ENCODE data around the gene PREX1. TPM values are rescaled to one million over a fixed set of nuclear protein-coding genes. Genes with fewer than 3 reads are reported as not detected.

Gene PREX1
- total and polyA plus RNA-seq, 2 experiments from 2014 or later, result 2.4 to 10.3 TPM

GRCh38 chr20:48676125-48676524 lies 151.7 kb downstream of the PREX1 start:
- no peak overlapping the region for H3K27ac Mint-ChIP-seq
- H4K20me1 ChIP-seq (replicated peaks; ENCODE audit: insufficient read depth), result no peaks in the 10 kb centered on the region
- H3K79me2 ChIP-seq (replicated peaks; ENCODE audit: insufficient read depth), result no peaks in the 10 kb centered on the region
- TF ChIP-seq EZH2phosphoT487 (IDR thresholded peaks at IDR 0.05; ENCODE audit: unreplicated experiment) (no peak), CREB1 (CRISPR knock-in tag; IDR thresholded peaks at IDR 0.05; ENCODE audit: low read depth) (no peak), ZNF331 (CRISPR knock-in tag; IDR thresholded peaks at IDR 0.05; ENCODE audit: low read depth) (no peak), REST (IDR thresholded peaks at IDR 0.05; ENCODE audit: unreplicated experiment) (no peak), NANOG (IDR thresholded peaks at IDR 0.05; ENCODE audit: borderline replicate concordance) (no peak), CTCF (conservative IDR thresholded peaks at IDR 0.05; ENCODE audit: low read depth in 2 of 2) (no peak), EZH2 (IDR thresholded peaks at IDR 0.05; ENCODE audit: low read depth, unreplicated experiment) (no peak), STAT1 (IDR thresholded peaks at IDR 0.05; ENCODE audit: unreplicated experiment) (no peak), JUNB (IDR thresholded peaks at IDR 0.05; ENCODE audit: unreplicated experiment) (no peak), ZNF462 (CRISPR knock-in tag; IDR thresholded peaks at IDR 0.05) (no peak), ETS1 (IDR thresholded peaks at IDR 0.05) (no peak), POLR2AphosphoS5 (IDR thresholded peaks at IDR 0.05; ENCODE audit: low read depth) (no peak), ZNF114 (CRISPR knock-in tag; IDR thresholded peaks at IDR 0.05) (no peak)
- no peak overlapping the region for H2AFZ ChIP-seq
- no peak overlapping the region for H3K27ac ChIP-seq (ENCODE audit: low read depth)
- peaks cover 3% of the 10 kb centered on the region for H3K27me3 Mint-ChIP-seq (ENCODE audit: insufficient read depth, low read depth, poor library complexity)
- no peaks in the 10 kb centered on the region for H3K9me2 ChIP-seq (ENCODE audit: insufficient read depth)
- no peaks in the 10 kb centered on the region for H3K27me3 ChIP-seq (ENCODE audit: insufficient read depth)
- no peak overlapping the region for H3K4me2 ChIP-seq
- no peak for ATAC-seq
- no peak overlapping the region for H3K4me3 Mint-ChIP-seq
- no peaks in the 10 kb centered on the region for H3K4me1 ChIP-seq (ENCODE audit: insufficient read depth)
- H3K4me3 ChIP-seq, result no peak overlapping the region
- no peaks in the 10 kb centered on the region for H3F3A ChIP-seq (replicated peaks; ENCODE audit: low read depth)
- no peaks in the 10 kb centered on the region for H3K36me3 ChIP-seq (ENCODE audit: insufficient read depth)
- H3K36me3 Mint-ChIP-seq (ENCODE audit: low read depth), result no peaks in the 10 kb centered on the region; the same call in 1 of the 3 replicates
- DNase-seq (ENCODE audit: low spot score), result no peak
- H3K9me3 Mint-ChIP-seq, result no peaks in the 10 kb centered on the region; the same call in 2 of the 3 replicates
- H3K4me1 Mint-ChIP-seq, result peaks cover 13% of the 10 kb centered on the region; the same call in 2 of the 3 replicates
